LoVo (cell line): ENCODE measurements around the gene MTRR.

Source experiments
- DNase-seq: peaks from one replicate; pipeline ENCODE4 v3.0.0-alpha.2; 2016; ENCODE audit warnings: low spot score

MTRR gene

DNA sequence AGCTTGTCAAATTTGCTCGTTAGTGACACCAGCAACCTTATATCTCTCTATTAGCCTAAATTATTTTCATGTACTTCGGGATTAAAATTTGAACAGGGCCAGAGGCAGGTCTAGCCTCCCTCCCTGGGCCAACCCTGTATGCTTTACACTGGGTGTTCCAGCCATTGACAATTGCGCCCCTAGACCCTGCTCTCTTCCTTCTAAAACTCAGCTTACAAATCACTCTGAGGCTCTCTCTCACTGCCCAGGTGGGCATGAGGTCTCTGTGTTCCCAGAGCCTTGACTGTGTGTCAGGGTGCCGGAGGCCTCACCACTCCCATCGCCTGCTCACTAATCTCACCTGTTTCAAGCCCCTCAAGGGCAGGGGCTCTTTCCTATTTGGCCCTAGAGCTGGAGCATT is 11.6 kb upstream of the MTRR start:
- no peak for DNase-seq

DNA sequence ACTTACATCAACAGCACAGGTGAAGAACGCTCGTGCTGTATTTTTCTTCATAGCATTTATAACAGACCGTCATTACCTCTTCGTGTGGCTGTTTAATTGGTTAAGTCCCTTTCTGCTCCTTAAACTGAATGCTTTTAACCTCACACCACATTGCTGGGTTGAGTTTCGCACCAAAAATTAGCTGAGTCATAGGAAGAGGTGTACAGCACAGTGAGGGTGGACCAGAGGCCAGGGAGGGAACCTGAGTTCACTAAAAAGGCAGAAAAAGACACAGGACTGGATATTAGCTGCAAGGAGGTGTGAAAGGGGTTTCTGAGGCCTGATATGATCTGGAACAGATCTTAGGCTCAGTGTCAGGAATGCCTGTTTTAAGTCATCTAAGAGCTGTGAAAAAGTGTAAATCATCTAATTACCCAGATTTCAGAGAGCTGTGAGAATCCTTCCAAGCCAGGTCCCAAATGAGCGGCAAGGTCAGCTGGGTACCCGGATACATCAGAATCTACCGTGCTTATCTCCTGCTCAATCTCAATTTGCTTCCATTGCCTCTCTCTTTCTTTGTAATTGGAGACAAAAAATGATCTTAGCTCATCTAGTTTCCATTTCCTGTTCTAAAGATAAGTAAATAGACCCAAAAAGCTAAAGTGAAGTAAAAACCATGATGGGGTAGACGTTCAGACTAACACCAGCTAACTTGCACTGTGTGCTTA is 10.9 kb upstream of the MTRR start:
- no peak for DNase-seq

DNA sequence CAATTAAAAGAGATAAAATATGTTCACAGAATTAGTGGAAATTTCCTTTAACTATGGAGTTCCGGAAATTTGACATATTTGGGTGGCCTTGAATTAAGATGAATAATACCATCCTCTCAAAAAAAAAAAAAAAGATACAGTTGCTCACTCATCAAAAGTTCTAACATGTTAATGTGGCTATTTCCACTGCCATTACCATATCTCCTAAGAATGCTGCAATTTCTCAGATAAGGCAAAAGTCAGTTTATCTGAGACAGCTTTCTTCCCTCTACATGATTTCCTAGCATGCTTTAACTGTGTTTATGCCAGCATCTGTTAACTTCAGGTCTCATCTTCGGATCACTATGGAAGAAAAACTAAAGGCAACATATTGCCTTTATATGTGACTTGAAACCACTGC is 2.8 kb upstream of the MTRR start:
- no peak for DNase-seq

DNA sequence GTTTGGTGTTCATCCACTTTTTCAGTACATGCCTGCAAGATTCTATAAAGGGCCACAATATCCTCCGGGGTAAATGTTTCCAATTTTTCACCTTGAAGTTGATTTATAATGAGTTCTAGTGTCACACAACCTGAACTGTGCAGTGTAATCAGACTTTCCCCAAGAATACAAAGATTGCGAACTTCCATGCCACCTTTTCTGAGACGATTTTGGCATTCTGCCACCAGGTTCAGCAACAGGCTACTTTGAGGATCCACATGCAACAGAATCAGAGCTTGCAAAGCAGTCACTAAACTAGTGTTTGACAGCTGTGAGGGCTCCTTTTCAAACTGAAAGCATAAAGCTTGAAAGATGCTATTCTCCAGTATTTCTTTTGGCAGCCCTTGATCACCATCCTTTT is 1.7 kb upstream of the MTRR start:
- DNase-seq = no peak

DNA sequence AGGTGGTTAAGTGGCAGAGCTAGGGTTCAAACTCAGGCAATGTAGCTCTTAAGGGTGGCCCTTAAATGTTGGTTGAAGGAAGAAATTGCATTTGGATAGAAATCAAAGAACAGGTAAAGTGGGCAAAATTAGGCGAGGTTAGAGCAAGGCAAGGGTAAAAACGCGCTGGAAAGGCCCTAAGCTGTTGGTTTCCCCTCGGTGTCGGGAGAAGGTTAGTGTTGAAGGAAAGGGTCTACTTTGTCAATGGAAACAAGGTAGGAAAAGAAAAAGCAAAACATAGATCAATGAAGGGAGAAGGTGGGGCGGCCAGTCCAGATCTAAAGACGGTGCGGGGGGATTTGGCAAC is 548 bp upstream of the MTRR start:
- no peak for DNase-seq

DNA sequence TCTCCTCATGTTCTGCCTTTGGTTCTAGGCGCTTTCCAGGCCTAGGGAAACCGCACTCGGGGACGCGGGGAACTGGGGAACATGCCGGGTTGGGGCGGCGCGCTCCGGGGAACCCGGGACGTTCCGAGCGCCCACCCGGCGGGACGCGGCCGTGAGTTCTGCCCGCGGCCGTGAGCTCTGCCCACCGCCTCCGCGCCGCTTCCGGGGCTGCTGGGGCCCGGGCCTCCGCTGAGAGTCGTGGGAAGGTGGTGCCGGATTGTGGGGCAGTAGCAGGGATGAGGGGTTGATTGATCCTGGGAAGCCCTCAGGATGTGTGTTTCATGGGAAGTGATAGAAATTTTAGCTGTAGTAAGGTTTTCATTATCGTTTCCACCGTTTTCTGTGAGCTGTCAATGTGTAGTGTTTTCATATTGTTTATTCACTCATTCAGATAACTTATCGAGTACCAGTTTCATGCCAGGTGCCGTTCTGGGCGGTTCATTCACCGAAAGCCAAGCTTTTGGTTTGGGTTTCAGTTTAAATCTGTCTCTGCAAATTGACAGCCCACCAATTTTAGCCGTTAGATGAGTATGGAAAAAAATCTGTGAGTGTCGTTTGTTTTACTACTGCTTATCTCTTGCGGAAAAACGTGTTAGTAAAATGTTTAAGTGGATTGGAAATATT is 657 bp downstream of the MTRR start:
- DNase-seq = no peak

DNA sequence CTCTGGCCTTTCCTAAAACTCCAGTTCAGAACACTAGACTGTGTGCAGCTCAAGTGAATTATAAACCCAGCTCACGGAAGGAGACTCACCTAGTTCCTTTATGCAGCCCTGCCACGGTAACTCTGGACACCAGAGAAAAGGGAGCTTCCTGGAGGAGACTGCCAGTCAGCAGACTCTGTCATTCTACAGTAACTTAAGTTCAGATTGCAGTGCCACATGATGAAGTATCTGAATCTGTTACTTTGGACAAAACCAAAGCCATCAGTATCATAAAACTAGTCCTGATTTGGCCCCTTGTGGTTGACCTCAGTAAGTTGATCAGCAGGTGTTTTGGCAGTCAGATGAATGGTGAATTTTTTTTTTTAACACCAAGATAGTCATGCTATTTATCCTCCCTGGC is 2.7 kb downstream of the MTRR start:
- no peak for DNase-seq

DNA sequence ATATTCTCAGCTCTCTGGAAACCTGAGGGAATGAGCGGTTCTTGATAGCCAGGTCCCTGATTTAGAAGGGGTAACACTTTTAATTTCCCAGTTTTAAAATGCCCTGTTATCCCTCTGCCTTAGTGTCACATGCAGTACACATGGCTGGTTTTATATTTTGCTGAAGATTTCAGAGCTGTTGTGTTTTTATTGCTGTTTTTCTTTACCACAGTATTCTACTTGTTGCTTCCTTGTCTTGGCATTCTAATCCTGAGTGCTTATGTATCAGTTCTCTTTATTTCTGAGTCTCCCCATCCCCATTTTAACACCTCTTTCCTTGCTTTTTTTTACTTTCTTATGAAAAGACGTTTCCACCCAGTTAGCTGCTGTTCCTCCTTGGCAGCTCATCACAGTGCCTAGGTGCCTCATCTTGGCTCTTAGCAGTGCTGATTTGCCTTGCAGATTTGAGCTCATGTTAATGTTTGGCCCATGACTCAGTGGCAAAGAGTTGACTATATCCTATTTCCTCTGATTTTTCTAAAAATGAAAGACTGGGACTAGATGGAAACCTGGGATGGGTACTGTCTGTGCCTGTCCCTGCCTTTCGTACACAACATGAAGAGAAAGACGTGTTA is 3.7 kb downstream of the MTRR start:
- DNase-seq = no peak

DNA sequence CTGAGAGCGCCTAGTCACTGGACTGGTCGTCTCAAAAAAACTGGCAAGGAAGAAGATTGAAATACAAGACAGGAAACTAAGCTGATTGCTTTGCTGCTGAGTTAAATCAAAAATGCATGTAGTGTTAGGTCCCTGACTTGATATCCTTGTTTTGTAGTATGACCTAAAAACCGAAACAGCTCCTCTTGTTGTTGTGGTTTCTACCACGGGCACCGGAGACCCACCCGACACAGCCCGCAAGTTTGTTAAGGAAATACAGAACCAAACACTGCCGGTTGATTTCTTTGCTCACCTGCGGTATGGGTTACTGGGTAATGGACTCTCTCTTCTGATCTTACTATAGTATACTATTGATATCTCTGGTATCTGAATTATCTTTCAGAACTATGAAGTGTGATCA is 4.3 kb downstream of the MTRR start:
- DNase-seq = no peak

DNA sequence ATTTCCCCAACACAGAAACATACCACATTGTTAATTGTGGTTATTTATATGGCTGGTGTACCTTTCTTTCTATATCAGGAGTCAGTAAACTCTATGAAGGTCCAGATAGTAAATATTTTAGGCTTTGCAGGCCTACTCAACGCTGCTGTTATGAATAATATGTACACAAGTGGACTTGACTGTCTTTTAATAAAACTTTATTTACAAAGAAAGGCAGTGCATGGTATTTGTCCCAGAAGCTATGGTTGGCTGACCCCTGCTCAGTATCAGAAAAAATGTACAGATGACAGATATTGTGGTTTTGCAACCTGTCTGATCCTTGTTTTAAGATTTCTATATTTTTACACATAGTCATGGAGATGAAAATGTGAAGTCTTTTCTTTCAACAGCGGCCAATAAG is 5.7 kb downstream of the MTRR start:
- no peak for DNase-seq

DNA sequence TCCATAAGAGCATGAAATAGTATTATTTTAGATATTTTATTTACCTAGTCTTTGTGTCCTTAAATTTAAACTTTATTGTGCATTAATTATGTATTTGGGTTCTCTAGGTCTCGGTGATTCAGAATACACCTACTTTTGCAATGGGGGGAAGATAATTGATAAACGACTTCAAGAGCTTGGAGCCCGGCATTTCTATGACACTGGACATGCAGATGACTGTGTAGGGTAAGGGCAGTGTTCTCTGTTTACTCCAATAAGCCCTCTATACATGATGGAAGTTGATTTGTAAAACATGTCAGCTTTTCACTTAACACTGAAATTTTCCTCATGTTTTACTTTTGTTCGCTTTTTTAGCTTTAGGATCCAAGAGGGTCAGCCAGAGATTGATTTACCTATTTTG is 6.2 kb downstream of the MTRR start:
- no peak for DNase-seq

DNA sequence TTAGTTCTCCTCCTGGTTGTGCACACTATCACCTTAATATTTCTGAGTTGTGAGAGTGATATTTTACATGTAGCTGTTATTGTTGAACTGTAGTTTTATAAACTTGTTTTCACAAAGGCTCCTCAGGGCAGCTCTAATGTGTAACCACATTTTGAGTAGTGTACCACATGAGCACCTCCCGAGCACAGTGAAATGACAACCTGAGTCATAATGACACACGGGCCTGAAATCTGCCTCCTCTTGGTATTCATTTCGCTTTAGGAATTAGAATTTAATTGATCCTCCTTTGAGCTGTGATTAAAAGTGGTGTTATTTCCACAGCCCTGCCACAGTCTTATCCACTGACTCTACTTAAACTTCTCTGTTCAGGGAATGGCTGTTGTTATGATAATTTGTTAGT is 7.9 kb downstream of the MTRR start:
- DNase-seq = no peak

DNA sequence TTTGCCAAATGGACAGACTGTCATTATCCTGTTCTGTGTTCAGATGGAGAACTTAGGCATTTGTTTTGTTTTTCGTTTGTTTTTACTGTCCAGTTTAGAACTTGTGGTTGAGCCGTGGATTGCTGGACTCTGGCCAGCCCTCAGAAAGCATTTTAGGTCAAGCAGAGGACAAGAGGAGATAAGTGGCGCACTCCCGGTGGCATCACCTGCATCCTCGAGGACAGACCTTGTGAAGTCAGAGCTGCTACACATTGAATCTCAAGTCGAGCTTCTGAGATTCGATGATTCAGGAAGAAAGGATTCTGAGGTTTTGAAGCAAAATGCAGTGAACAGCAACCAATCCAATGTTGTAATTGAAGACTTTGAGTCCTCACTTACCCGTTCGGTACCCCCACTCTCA is 8.9 kb downstream of the MTRR start:
- no peak for DNase-seq

DNA sequence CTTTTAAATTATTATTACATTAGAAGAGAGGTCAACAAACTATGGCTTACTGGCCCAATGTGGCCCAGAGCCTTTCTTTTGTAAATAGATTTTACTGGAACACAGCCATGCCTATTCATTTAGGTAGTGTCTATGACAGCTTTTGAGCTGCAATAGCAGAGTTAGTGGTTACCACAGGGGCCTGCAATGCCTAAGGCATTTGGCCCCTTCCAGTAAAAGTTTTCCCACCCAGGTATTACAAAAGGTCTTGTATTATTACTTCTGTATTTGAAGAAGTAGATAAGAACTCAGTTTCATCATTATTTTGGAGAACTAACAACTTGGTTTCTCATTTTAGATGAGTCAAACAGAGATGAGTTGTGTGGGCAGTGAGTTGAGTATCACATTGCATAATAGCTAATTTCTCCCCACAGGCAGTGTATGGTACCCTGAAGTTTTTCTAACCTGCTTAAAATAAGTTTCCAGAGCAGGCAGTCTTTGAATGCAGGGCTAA is 9.5 kb downstream of the MTRR start:
- DNase-seq = no peak

DNA sequence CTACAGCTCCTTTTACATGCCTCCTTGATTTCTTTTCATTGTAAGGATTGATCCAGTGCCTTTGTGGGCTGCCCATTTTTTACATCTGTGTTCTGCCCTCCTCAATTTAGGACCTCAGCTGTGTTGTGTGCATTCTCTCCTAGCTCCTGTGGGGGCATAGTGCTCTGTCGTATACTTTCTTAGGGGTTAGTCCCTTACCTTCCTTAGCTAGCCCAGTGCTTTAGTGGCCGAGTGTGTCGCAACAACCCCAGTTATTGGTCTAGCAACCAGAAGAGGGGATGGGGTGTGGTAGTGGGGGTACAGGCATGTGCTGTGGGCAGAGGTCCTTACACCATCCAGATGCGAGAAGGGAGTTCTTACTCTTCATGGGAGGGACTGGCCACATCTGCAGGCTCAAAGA is 12.1 kb downstream of the MTRR start:
- DNase-seq = no peak

DNA sequence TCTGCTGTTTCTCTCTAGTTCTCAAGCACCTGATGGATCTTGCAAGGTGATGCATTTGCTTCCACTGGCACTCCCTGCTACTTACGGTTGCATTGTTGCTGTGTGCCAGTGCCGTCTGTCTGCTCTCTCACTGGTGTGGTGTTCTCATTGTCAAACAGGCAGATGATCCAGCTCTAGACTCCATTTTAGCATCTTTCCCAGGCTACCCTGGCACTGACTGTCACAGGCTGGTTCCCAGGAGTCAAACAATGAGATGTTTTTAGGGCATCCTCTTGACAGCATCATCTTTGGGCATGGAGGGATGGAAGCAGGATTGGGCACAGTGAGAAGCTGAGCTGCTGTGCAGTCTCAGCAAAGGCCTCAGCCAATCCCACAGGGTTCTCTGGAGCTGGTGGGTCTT is 12.9 kb downstream of the MTRR start:
- DNase-seq = no peak

DNA sequence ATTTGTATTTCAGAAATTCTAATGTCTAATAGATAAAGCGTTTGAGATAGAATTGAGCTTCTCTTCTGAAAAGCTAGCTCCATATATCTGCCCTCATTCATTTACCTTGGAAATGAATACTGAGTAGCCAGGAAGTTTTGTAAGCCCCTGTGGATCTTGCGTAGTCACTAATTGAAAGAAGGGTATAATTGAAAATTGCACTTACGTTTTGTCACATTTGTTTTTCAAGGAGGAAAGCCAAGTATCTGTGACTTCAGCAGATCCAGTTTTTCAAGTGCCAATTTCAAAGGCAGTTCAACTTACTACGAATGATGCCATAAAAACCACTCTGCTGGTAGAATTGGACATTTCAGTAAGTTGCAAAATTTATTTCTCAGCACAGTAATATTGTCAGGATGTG is 14.0 kb downstream of the MTRR start:
- no peak for DNase-seq

DNA sequence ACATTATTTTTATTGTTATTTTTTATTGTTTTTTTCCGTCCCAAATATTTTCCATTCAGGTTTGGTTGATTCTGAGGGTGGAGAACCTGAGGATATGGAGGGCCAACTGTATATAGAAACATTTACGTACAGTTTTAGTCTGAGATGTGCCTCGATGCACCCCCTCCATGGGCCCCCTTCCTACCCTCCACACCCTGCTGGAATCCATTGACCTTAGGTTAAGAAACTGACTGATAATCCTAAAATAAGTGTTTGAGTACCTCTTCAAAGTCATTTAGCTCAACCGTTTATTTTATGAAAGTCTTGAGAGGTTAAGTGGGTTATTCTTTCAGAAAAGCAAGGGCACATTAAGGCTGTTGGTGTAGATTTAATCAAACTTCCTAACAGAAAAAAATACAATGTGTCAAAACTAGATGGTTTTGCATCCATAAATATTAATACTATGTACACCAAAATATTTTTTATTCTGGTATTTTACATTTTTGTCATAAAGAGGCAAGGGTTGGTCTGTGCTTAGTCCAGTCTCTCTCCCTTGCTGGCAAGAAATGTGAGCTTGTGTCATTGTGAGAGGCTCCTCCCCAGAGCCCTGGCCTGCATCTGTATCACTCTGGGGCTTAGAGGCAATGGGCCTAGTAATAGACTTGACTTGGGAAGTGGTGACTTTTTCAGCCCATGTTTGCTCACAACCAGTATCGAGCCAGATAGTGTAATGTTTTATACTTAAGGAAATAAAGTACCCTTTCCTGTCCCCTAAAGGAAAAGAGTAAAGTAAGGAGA is 15.7 kb downstream of the MTRR start:
- DNase-seq = no peak

DNA sequence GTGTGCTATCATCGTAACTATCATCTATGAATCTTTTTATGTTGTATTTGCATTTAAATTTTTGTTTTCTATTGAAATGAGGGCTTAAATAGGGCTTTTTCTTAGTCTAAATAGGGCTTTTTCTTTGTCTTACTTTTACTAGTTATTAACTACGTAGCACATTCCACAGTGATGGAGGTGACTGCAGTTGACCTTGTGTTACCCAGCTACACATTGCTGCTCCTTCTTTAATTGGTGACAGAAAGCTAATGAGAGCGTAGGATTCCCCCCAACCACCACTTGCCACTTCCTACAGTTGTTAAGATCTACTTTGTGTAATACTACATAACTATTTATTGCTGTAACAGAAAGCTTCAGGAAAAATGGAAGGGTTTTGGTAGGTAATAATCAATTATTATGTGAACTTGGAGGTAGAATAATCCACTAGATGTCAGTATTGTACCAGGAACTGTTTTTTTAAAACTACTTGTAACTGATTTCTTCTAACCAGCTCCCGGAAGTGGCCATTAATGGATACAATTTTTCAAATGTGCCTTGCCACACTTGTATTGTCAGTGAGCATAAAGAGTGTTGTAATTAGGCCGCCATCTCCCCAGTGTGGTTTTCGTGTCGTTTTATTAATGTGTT is 18.0 kb downstream of the MTRR start:
- peak; percentile 41 for DNase-seq

DNA sequence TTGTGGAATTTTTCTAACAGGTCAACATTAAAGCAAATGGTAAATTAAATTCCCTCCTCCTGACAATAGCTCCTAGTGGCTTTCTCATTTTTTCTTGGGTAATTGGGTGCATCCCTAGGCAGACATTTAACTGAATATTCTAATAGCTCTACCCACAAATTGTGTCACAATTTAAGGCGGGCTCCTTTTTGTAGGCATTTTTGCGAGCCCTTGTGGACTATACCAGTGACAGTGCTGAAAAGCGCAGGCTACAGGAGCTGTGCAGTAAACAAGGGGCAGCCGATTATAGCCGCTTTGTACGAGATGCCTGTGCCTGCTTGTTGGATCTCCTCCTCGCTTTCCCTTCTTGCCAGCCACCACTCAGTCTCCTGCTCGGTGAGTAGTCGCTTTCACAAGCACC is 20.0 kb downstream of the MTRR start:
- no peak for DNase-seq

DNA sequence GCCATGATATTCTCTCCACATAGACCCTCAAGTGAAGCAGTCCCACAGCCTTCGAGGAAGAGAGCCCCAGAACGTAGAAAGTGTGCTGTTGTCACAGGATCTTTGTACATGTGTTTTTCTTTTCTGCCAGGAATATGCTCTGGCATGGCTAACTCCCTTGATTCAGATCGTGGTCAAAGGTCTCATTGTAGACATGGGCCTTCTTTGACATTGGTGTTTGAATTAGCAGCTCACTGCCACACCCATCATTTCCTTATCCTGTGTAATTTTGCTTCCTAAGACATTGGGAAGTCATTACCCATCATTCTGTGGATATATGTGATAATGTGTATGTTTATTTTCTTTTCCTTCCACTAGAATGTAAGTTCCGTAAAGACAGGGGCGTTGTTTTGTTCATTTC is 25.5 kb downstream of the MTRR start:
- DNase-seq = no peak

DNA sequence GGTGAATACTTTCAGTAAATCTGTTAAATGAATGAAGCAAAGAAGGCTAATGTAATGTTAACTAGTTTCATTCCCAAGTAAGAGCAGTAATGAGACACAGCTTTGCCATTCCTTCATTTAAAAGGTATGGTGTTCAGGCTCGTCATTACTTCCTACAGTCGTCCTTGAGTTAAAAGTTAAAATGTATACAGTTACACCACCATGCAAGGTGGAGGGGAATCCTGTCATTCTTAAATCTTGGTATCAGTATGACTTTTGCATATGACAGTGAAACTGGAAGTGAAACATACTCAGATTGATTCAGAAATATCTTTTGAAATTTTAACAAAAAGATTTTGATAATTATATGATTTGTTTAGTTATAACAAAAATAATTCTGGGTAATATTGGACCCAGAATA is 25.9 kb downstream of the MTRR start:
- DNase-seq = no peak
